Left cardiac atrium (tissue), 4 donors: ENCODE measurements around the gene NCBP2L. TPM values are rescaled to one million over a fixed set of nuclear protein-coding genes. Genes with fewer than 3 reads are reported as not detected.

Source experiments
- ATAC-seq, 2 donors: fragments of 200-7000 bp; cut with Tn5 transposase; one replicate each; pipeline ENCODE4 v1.9.1; 2020; ENCODE audit warnings: mild to moderate bottlenecking in 2 of 2, moderate library complexity in 2 of 2
- DNase-seq: peaks from one replicate; pipeline ENCODE4 v3.0.0-alpha.2; 2020
- intact Hi-C, 2 donors: fragments of 100-400 bp; cut with DNase I; formaldehyde crosslinking; loops; one replicate each; pipeline versions ENCODE4 v1.14.1 to v1.15.1; 2022 to 2023
- total RNA-seq, 2 donors: library from RNA; stranded (reverse); fragmentation: NEBNext Ultra II Directional; extraction: Animal tissue kit (Norgen Biotek cat#: 25700); gene quantifications; one replicate each; pipeline ENCODE4 v1.2.1, GENCODE V29; 2021
- donor health status: DM: no; HTN: yes; CAD: no.
- donor health status: DM: no; HTN: yes; CAD: no; lungs with severe emphysema.
- donor health status: DM: yes; HTN: yes; CAD: no.
- donor health status: Dilated cardiomyopathy.

The NCBP2L gene
- total RNA-seq, 2 donors from 2014 or later: not detected

DNA sequence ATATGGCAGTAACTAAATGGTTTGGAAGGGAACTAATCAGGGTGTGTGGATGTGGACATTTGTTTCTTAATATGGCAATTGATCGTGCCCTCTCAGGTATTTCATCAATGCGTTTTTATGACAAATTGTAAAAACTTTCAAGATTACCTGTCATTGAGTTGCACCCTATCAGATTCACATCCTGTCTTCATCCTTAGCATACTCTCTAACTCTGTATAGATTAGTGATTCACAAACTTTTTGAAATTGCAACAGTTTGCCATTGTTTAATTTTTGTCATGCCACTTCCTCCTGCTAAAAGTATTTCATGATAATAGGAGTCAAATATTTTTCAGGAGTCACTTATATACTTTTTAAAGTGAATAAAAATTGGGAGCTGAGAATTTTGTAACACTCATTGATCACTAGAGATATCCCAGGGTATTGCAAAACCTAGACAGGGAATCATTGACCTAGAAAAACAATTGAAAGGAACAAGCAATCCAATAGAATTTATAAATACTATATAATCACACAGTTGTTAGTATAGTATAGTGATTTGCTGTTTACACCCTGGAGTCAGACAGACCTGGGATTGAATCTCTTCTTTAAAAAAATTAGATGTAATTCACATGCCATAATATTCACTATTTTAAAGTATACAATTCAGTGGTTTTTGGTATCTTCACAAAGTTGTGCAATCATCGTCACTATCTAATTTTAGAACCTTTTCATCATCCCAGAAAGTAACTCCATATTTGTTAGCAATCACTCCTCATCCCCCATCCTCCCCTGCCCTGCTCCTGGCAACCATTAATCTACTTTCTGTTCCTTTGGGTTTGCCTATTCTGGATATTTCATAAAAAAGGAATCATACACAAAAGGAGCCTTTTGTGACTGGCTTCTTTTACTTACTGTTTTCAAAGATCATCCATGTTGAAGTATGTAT lies 57.0 kb downstream of the NCBP2L start:
- intact Hi-C loops: no loop called here

DNA sequence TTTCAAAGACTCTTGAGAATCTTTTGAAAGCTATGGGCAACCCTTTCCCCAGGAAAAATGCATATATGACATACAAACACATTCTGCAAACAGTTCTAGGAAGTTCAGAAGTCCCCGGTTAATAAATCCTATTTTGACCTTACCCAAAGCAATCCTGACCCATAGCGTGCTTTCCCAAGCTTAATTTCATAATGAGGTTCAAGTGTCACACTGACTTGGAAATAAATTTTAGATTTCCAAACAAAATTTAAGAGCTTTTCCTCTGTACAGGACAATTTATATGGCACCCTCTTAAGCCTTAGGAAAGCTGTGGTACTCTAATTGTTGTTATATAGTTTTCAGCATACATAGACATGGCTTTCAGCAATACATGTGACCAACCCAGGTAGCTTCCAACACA lies 59.4 kb downstream of the NCBP2L start:
- ATAC-seq: no peak
- intact Hi-C loops: no loop called here

More for the DNA sequence above, 57.0 kb downstream of the NCBP2L start:
- ATAC-seq (no peak), DNase-seq (no peak)

DNA sequence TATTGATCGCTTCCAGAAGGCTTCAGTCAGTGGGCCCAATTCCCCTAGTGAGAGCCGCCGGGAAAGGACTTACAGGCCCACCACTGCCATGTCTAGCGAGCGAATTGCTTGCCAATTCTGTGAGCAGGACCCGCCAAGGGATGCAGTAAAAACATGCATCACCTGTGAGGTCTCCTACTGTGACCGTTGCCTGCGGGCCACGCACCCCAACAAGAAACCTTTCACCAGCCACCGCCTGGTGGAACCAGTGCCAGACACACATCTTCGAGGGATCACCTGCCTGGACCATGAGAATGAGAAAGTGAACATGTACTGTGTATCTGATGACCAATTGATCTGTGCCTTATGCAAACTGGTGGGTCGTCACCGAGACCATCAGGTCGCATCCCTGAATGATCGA lies 63.4 kb downstream of the NCBP2L start:
- intact Hi-C loops: no loop called here
- no peak for ATAC-seq
- DNase-seq: no peak

More for the DNA sequence above, 59.4 kb downstream of the NCBP2L start:
- DNase-seq: no peak

DNA sequence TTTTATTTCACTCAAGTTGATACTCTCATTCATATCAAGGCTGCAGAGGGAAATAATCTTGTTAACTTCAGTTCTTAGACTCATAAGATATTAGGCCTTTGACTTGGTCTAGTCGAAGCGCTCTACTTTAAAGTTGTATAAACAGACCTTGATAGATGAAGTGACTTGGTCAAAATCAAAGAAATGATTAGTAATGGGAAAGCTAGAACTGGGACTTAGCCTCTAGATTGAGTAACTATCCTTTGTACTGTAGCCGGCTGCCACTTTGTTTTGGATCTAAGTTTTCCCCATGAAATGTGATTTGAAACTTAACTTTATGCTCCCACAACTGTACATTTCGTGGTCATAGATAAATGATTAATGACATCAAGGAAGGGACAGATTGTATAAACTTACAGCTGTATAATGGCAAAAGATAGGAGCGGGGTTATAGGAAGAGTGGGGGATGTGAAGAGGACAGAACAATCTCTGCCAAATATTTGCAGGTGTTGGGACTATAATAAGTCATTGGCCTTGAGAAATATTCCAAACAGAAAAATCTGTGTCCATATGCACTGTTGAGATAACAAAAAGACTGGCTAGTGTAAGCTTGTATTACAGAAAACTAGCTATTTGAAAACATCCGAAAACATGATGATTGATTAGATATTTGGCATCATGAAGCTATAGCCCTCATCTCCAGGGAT lies 65.3 kb downstream of the NCBP2L start:
- DNase-seq (no peak), ATAC-seq (no peak)
- intact Hi-C loops: no loop called here

Other genes starting within 250 kb of the NCBP2L start
- 10 to 100 TPM; 24.3 to 29.1 TPM for gene PRPS1, start 149.2 kb upstream of the NCBP2L start, total RNA-seq
- gene TSC22D3, start 1.9 kb upstream of the NCBP2L start, total RNA-seq: 100 to 1,000 TPM in 1 of 2 donors, 10 to 100 TPM in 1; 56.2 to 119 TPM
- 1 to 10 TPM; 7.5 to 8.5 TPM for gene MID2, start 48.1 kb downstream of the NCBP2L start, total RNA-seq
- gene TEX13B, start 204.6 kb downstream of the NCBP2L start, total RNA-seq: not detected